Mesenchymal stem cell (in vitro differentiated cells and primary cell): ENCODE measurements around the gene KLHL1.

Experiments
- DNase-seq: peaks from one replicate; pipeline ENCODE4 v3.0.0-alpha.2; 2013
- H2AFZ ChIP-seq: one replicate; pipeline ENCODE4 v1.6.1; 2013; ENCODE audit warnings: low read depth, mild to moderate bottlenecking, control low read depth, inconsistent platforms, low read length, moderate library complexity
- H2AK5ac ChIP-seq: 2 replicates; pipeline ENCODE4 v1.6.1; 2013; ENCODE audit warnings: low read length, moderate library complexity, mild to moderate bottlenecking, inconsistent platforms; ENCODE audit not compliant: severe bottlenecking
- H2BK120ac ChIP-seq: one replicate; pipeline ENCODE4 v1.6.1; 2013; ENCODE audit warnings: low read depth, mild to moderate bottlenecking, inconsistent platforms, low read length, moderate library complexity
- H2BK12ac ChIP-seq, 2 experiments: one replicate each; pipeline ENCODE4 v1.6.1; 2013; ENCODE audit warnings: inconsistent platforms in 2 of 2, low read length in 2 of 2, mild to moderate bottlenecking in 2 of 2, moderate library complexity in 2 of 2, control low read depth in 1 of 2
- H2BK15ac ChIP-seq: one replicate; pipeline ENCODE4 v1.6.1; 2013; ENCODE audit warnings: mild to moderate bottlenecking, low read depth, inconsistent platforms; ENCODE audit not compliant: poor library complexity, severe bottlenecking
- H2BK5ac ChIP-seq: 2 replicates; pipeline ENCODE4 v1.6.1; 2013; ENCODE audit warnings: low read depth, mild to moderate bottlenecking, low read length, control low read depth, inconsistent platforms; ENCODE audit not compliant: poor library complexity, severe bottlenecking
- H3K14ac ChIP-seq, 2 experiments: one replicate each; pipeline ENCODE4 v1.6.1; 2013; ENCODE audit warnings: inconsistent platforms in 2 of 2, low read length in 2 of 2, control low read depth in 1 of 2, mild to moderate bottlenecking in 1 of 2, moderate library complexity in 1 of 2
- H3K18ac ChIP-seq, 2 experiments: one replicate each; pipeline ENCODE4 v1.6.1; 2013; ENCODE audit warnings: inconsistent platforms in 2 of 2, low read length in 2 of 2, control low read depth in 1 of 2, low read depth in 1 of 2, mild to moderate bottlenecking in 1 of 2
- H3K23ac ChIP-seq, 2 experiments: one replicate each; pipeline ENCODE4 v1.6.1; 2013; ENCODE audit warnings: inconsistent platforms in 2 of 2, low read length in 2 of 2, mild to moderate bottlenecking in 2 of 2, moderate library complexity in 2 of 2, control low read depth in 1 of 2
- H3K27ac ChIP-seq: 2 replicates; pipeline ENCODE4 v1.5.1; 2013; ENCODE audit warnings: mild to moderate bottlenecking, moderate library complexity, low read length, control low read depth, inconsistent platforms; ENCODE audit not compliant: poor library complexity, severe bottlenecking
- H3K27me3 ChIP-seq, 2 experiments: 2 replicates each; pipeline versions ENCODE4 v1.6.1 to v1.7.0; 2013; ENCODE audit warnings: low read length in 2 of 2, mild to moderate bottlenecking in 2 of 2, moderate library complexity in 2 of 2, control low read depth in 1 of 2, inconsistent platforms in 1 of 2; ENCODE audit not compliant: control insufficient read depth in 1 of 2, insufficient read depth in 1 of 2
- H3K36me3 ChIP-seq, 2 experiments: 2 replicates each; pipeline versions ENCODE4 v1.6.1 to v1.7.0; 2013; ENCODE audit warnings: low read length in 2 of 2, control low read depth in 1 of 2, inconsistent platforms in 1 of 2, low read depth in 1 of 2, mild to moderate bottlenecking in 1 of 2; ENCODE audit not compliant: insufficient read depth in 2 of 2, control insufficient read depth in 1 of 2
- H3K4ac ChIP-seq, 2 experiments: one replicate each; pipeline ENCODE4 v1.6.1; 2013; ENCODE audit warnings: inconsistent platforms in 2 of 2, low read length in 2 of 2, mild to moderate bottlenecking in 2 of 2, moderate library complexity in 2 of 2, control low read depth in 1 of 2, low read depth in 1 of 2
- H3K4me1 ChIP-seq: 2 replicates; pipeline ENCODE4 v1.6.1; 2013; ENCODE audit warnings: low read depth, low read length, control low read depth; ENCODE audit not compliant: control insufficient read depth, insufficient read depth
- H3K4me2 ChIP-seq: 2 replicates; pipeline ENCODE4 v1.6.1; 2013; ENCODE audit warnings: low read length, mild to moderate bottlenecking, inconsistent platforms; ENCODE audit not compliant: poor library complexity, severe bottlenecking
- H3K4me3 ChIP-seq, 2 experiments: 2 replicates each; pipeline versions ENCODE4 v1.5.1 to v1.7.0; 2013; ENCODE audit warnings: low read length in 2 of 2, mild to moderate bottlenecking in 2 of 2, control low read depth in 1 of 2, low read depth in 1 of 2; ENCODE audit not compliant: insufficient read depth in 1 of 2
- H3K79me1 ChIP-seq: replicated peaks from 2 replicates; pipeline ENCODE4 v1.6.1; 2013; ENCODE audit warnings: mild to moderate bottlenecking, control low read depth, low read length, inconsistent platforms; ENCODE audit not compliant: poor library complexity, severe bottlenecking
- H3K9ac ChIP-seq: 2 replicates; pipeline ENCODE4 v1.7.0; 2013; ENCODE audit warnings: mild to moderate bottlenecking, low read length, moderate library complexity
- H3K9me3 ChIP-seq: 2 replicates; pipeline ENCODE4 v1.7.0; 2013; ENCODE audit warnings: mild to moderate bottlenecking, low read length; ENCODE audit not compliant: control insufficient read depth
- H4K8ac ChIP-seq: one replicate; pipeline ENCODE4 v1.6.1; 2013; ENCODE audit warnings: inconsistent platforms, mild to moderate bottlenecking, low read length, moderate library complexity
- H4K91ac ChIP-seq: one replicate; pipeline ENCODE4 v1.6.1; 2013; ENCODE audit warnings: mild to moderate bottlenecking, low read length, inconsistent platforms
- WGBS: methylation state at CpG from one replicate; pipeline ENCODE4 v1.1.7; 2013; ENCODE audit warnings: mixed read lengths; 5-methylcytosine and 5-hydroxymethylcytosine counted together

KLHL1 gene

DNA sequence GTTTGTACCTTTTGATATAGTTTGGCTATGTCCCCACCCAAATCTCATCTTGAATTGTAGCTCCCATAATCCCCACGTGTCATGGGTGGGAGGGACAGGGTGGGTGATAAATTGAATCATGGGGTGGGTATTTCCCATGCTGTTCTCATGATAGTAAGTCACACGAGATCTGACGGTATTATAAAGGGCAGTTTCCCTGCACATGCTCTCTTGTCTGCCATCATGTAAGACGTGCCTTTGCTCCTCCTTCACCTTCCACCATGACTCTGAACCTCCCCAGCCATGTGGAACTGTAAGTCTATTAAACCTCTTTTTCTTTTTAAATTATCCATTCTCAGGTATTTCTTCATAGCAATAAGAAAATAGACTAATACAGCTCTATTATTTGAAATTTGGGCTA, 331.3 kb downstream of the KLHL1 start:
- no peak overlapping the region for H3K4ac ChIP-seq
- H3K4me1 ChIP-seq = no peaks in the 10 kb centered on the region
- H3K9me3 ChIP-seq = no peaks in the 10 kb centered on the region
- no peak overlapping the region for H3K23ac ChIP-seq
- no peaks in the 10 kb centered on the region for H3K36me3 ChIP-seq
- H3K79me1 ChIP-seq = no peaks in the 10 kb centered on the region
- H2BK120ac ChIP-seq = no peak overlapping the region
- H3K9ac ChIP-seq = no peak overlapping the region
- H3K4me3 ChIP-seq = no peak overlapping the region
- no peak overlapping the region for H2BK5ac ChIP-seq
- H3K27me3 ChIP-seq = no peaks in the 10 kb centered on the region
- H3K4me2 ChIP-seq = no peak overlapping the region
- no peak overlapping the region for H4K91ac ChIP-seq
- H2BK15ac ChIP-seq = no peak overlapping the region
- H3K27ac ChIP-seq = no peak overlapping the region
- no peak overlapping the region for H3K18ac ChIP-seq
- no peak overlapping the region for H2AFZ ChIP-seq
- no peak for DNase-seq
- no peak overlapping the region for H2BK12ac ChIP-seq
- WGBS = 82% methylated on average over 4 of the region's 4 CpGs
- no peak overlapping the region for H3K14ac ChIP-seq
- H4K8ac ChIP-seq = no peak overlapping the region
- no peak overlapping the region for H2AK5ac ChIP-seq

DNA sequence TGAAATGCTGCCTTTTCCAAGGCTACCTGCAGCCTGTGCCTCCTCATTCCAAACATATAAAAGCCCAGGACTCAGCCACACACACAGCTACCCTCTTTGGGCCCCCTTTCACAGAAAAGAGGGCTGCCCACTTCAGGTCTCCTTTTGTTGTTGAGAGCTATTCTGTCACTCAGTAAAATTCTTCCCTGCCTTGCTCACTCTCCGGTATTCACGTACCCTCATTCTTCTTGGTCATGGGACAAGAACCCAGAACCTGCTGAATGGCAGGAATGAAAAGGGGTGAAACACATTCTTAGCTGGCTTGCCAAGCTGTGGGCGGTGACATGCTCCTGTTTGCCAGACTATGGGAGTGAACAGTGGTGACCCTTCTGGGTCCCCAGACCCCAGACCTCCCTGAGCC, 338.6 kb downstream of the KLHL1 start:
- H3K4ac ChIP-seq = no peak overlapping the region
- no peaks in the 10 kb centered on the region for H3K27me3 ChIP-seq
- no peak overlapping the region for H3K14ac ChIP-seq
- no peaks in the 10 kb centered on the region for H3K79me1 ChIP-seq
- H2BK120ac ChIP-seq = no peak overlapping the region
- DNase-seq = no peak
- H3K9ac ChIP-seq = no peak overlapping the region
- no peak overlapping the region for H2BK15ac ChIP-seq
- H3K4me1 ChIP-seq = no peaks in the 10 kb centered on the region
- no peak overlapping the region for H2AFZ ChIP-seq
- no peak overlapping the region for H3K4me3 ChIP-seq
- H3K4me2 ChIP-seq = no peak overlapping the region
- H3K9me3 ChIP-seq = peaks cover 11% of the 10 kb centered on the region
- H2BK5ac ChIP-seq = no peak overlapping the region
- H3K23ac ChIP-seq = no peak overlapping the region
- WGBS = 97% methylated on average over 3 of the region's 3 CpGs
- H4K8ac ChIP-seq = no peak overlapping the region
- H3K18ac ChIP-seq = no peak overlapping the region
- no peak overlapping the region for H3K27ac ChIP-seq
- H2BK12ac ChIP-seq = no peak overlapping the region
- no peaks in the 10 kb centered on the region for H3K36me3 ChIP-seq
- H4K91ac ChIP-seq = no peak overlapping the region
- H2AK5ac ChIP-seq = no peak overlapping the region

- no peak overlapping the region for H4K91ac ChIP-seq
- H2BK15ac ChIP-seq = no peak overlapping the region
- H2BK5ac ChIP-seq = no peak overlapping the region
- 100% methylated on average over 1 of the region's 1 CpG for WGBS
- H3K9me3 ChIP-seq = peaks cover 10% of the 10 kb centered on the region
- H4K8ac ChIP-seq = no peak overlapping the region
- no peak overlapping the region for H2BK12ac ChIP-seq
- no peaks in the 10 kb centered on the region for H3K79me1 ChIP-seq
- no peak overlapping the region for H3K9ac ChIP-seq
- H3K36me3 ChIP-seq = no peaks in the 10 kb centered on the region
- H3K4me2 ChIP-seq = no peak overlapping the region
- no peak overlapping the region for H2AFZ ChIP-seq
- H2BK120ac ChIP-seq = no peak overlapping the region
- no peak overlapping the region for H3K4me3 ChIP-seq
- no peak for DNase-seq
- no peak overlapping the region for H3K14ac ChIP-seq
- H3K18ac ChIP-seq = no peak overlapping the region
- no peak overlapping the region for H3K4ac ChIP-seq
- no peak overlapping the region for H2AK5ac ChIP-seq
- no peak overlapping the region for H3K23ac ChIP-seq
- H3K27me3 ChIP-seq = no peaks in the 10 kb centered on the region
- no peaks in the 10 kb centered on the region for H3K4me1 ChIP-seq
- H3K27ac ChIP-seq = no peak overlapping the region
Observed at GRCh38 chr13:69761581-69761980, 346.7 kb downstream of the KLHL1 start.

DNA sequence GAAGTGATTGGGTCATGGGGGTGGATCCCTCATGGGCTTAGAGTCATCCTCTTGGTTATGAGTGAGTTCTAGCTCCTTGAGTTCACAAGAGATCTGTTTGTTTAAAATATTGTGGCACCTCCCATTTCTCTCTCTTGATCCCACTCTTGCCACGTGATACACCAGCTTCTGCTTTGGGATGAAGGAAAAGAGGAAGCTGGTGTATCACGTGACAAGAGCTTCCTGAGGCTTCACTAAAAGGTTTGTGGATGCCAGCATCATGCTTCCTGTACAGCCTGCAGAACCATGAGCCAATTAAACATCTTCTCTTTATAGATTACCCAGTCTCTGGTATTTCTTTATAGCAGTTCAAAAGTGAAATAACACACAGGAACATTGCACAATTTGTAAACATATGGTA, 353.2 kb downstream of the KLHL1 start:
- Histone ChIP-seq H3K14ac (no peak overlapping the region), H3K23ac (no peak overlapping the region), H2BK120ac (no peak overlapping the region), H2BK12ac (no peak overlapping the region), H4K91ac (no peak overlapping the region), H3K4me3 (no peak overlapping the region), H2AFZ (no peak overlapping the region), H3K27me3 (no peaks in the 10 kb centered on the region), H3K9me3 (peaks cover 4% of the 10 kb centered on the region), H3K79me1 (no peaks in the 10 kb centered on the region), H3K4ac (no peak overlapping the region), H3K4me2 (no peak overlapping the region), H4K8ac (no peak overlapping the region), H3K27ac (no peak overlapping the region), H3K18ac (no peak overlapping the region), H2AK5ac (no peak overlapping the region), H3K36me3 (no peaks in the 10 kb centered on the region), H3K9ac (no peak overlapping the region), H2BK15ac (no peak overlapping the region), H2BK5ac (no peak overlapping the region), H3K4me1 (no peaks in the 10 kb centered on the region)
- no CpG with 5 or more reads among the region's 2 CpGs for WGBS
- no peak for DNase-seq
